UCSD-AML1 (cell line): ENCODE measurements around the gene ADGRA1.
A peak's percentile ranks its signal among the peaks of the same experiment; 100 is the strongest.

Experiments used
- DNase-seq: peaks from one replicate; lab custom pipeline; 2025; ENCODE audit not compliant: unreplicated experiment; lab: John Stamatoyannopoulos, UW

ADGRA1 gene

GRCh38 chr10:133075346-133076137, 12.2 kb upstream of the ADGRA1 start:
- DNase-seq, result no peak

GRCh38 chr10:133076274-133077038, 11.3 kb upstream of the ADGRA1 start:
- no peak for DNase-seq

GRCh38 chr10:133079836-133080682, 7.7 kb upstream of the ADGRA1 start:
- DNase-seq, result no peak

DNA sequence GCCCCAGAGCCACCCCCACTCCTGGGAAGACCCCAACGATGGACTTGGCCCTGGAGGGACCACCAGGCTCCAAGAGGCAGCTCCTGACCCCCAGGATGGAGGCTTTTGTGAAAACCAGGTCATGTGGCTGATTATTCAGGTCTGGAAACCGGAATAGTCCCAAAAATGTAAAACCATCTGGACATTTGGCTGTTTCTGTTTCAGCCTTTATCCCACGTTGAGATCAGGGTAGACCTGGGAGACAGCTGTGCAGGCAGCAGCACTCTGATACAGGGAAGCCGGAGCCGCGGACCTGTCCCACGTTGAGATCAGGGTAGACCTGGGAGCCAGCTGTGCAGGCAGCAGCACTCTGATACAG, 7.1 kb upstream of the ADGRA1 start:
- no peak for DNase-seq

DNA sequence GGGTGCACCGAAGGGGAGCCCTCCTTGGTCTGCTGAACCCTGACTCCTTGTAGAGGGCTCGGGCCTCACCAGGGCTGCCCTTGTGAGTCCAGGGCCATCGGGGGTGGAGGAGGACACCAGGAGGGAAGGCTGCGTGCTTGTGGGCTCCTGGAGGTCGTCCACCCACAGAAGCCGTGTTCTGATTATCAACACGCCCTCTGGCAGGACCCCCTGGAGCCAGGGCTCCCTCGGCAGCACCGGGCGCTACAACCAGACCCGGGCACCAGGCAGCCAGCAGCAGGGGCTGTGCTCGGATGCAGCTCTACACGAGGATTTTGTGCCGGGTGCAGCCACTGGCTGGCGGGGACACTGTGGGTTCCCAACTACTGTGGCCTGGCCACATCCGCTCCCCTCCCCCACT, 6.1 kb upstream of the ADGRA1 start:
- DNase-seq, result no peak

DNA sequence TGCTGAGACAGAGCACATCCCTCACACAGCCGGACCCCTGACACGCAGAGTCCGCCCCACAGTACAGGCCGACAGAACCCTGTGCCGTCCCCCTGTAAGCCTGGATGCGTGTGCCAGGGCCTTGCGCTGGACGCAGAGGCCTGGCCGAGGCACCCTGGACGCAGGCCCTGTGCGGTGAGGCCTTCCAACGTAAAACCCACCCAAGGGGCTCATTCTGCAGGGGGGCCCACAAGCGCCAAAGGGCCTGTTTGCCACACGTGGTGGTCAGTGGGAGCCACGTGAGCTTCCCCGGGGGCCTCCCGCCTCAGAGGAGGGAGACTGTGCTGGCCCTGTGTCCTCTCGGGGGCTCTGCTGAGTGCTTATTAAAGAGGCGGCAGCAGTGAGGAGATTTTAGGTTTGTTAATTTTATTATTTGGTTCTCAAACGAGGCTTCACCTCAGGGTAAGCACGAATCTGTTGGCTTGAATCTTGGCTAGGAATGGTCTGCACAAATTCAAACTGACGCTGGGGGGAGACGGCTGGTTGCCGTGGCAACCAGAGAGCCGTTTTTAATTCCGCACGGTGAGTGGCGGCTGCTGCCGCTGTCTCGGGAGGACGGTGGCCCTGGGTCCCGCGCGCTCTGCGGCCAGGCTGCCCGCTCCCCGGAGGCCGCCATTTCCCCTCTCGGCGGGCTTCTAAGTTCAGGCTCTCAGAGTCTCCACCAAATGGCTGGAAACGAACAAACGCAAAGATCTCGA, 4.9 kb upstream of the ADGRA1 start:
- DNase-seq, result no peak

DNA sequence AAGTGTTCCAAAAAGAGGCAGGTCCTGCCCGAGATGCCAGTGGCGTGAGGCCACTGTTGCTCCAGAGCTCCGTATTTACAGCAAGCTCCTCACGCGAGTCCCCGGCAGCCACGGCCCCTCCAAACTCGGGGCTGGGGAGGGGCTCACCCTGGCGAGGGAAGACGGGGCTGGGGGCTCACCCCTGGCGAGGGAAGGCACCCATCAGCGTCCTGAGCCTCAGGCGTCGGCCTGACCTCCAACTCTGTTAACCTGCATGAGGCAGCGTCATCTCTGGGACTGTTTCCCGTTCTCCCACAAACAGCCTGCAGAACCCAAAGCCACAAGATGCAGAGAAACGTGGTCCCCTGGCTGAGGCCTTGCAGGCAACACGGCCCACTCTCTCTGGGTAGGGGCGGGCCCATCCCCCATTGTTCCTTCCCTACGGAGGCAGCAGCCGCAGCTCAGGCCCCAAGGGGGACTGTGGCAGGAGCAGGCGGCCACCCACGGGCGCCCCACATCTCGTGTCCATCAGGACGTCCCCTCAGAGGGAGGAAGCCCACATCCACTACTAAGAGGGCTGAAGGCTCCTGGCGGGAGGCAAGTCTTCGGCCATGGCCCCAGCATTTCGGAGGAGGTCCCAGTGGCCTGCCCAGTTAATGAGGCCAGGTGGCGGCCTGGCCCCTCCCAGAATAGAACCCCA, 4.2 kb upstream of the ADGRA1 start:
- DNase-seq, result no peak

DNA sequence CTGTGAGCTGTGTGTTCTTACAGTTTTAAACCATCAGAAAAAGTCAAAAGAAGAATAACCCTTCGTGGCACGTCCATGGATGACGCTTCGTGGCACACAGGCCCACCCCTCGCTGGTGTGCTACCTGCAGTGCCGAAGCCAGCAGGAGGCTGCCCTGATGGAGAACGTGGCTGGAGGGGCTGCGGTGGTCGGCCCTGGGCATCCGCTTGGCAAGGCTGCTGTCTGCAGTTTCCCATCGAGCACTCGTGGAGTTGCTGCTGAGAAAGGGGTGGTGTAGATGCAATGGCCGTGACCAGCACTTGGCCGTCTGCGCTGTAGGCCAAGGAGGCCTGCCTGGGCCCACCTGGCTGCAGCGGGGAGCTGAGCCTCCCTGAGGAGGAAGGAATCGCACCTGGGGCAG, 3.2 kb upstream of the ADGRA1 start:
- no peak for DNase-seq

GRCh38 chr10:133085251-133086125, 2.2 kb upstream of the ADGRA1 start:
- DNase-seq, result peak; percentile 43

DNA sequence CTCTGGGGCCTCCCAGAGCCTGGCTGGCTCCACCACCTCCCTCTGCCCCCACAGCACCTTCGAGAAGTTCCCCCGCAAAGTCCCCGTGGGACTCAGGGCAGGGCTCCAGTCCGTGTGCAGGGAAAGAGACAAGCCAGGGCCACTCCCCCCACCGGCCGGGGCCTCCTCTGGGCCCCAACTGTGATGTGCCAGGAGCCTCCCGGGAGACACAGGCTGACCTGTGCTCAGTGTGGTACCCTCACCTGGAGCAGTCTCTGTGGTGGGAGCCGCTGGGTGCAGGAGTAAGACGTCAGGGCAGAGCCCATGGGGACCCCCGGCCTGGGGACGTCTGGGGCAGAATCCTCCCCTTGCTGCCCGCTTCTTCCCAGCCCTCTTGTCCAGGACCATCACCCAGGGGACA, 1.5 kb upstream of the ADGRA1 start:
- DNase-seq, result no peak

- DNase-seq, result no peak
Measured at GRCh38 chr10:133087045-133087678, 562 bp upstream of the ADGRA1 start.

DNA sequence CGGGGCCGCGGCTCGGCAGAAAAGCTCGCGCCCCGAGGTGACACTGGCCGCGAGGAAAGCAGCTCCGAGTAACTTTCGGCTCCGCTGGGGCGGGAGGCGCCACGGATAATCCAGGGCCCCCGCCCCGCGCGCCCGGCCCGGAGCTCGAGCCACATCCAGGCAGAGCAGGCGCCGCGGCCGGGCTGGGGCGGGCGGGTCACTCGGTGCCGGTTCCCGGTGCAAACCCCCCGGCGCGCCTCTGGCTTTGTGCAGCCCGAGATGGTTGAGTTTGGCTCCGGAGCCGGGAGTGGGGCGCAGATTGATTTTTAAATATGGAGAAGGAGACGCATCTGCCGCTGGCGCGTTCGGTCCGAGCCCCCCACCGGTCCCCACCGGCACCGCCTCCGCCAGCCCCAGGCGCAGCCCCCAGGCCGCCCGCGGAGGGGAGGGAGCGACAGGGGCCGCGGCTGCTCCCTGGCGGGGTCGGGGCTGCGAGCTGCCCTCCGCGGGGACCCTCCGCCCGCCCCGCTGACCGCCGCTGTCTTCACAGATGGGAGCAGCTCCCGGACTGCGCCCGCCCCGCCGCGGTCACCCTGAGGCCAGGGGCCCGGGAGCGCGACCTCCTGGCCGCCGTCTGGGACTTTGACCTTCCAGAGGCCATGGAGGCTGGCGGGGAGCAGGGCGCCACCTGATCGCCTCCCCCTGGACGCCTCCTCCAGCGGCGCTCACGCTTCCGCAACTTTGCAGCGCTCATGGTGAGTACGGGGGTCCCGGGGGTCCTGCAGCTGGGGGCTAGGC, 643 bp downstream of the ADGRA1 start:
- DNase-seq, result no peak

DNA sequence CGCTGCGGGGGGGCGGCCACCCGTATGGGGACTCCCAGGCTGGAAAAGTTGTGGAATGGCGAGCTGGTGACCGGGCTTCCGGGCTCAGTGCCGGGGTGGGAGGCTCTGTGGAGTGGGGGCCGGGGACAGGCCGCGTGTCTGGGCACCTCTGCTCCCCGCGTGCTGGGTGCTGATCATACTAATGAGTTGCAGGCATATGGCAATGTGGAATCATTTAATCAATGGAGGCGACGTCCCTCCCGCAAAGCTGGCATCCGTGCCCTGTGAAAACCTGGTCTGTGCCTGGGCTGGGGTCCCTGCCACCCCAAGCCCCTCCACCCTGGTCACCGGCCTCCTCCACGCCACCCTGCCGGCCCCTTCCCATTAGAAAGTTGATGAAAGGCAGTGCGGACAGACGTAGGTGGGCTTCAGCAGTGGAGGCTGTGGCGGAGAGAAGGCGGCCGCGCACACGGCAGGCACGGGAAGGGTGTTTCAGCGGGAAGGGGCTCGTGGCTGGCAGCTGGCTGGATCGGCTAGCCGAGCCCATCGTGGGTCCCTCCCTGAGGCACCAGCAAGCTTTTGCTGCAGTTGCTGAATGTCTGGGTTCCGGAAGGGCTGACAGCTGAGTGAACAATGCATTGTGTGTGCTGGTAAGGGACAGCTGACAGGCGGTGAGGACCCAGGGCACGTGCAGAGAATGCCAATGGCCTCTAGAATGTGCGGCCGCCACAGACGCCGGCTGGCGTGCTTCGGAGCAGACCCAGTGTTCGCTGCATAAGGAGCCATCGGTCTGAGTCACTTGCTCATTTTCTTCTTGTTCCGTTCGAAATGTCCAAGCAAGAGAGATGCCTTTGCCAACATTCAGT, 1.5 kb downstream of the ADGRA1 start:
- no peak for DNase-seq

DNA sequence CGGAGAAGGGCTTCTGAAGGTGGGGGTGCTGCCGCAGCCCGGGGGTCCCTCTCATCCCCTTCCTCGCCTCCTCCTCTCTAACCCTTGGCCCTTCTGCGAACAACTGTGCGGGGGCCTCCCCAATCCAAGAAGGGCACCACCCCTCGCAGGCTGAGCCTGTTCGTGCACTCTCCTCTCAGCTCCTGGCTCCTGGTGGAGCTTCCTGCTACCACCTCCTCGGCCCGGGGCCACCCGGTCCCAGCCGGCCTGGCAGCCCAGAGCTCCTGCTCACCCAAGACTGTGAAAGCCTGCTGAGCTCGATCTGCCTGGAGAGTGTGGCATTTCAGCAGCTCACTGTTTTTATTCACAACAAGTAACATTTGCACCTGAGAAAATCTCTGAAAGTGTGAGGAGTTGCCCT, 2.4 kb downstream of the ADGRA1 start:
- DNase-seq, result no peak

DNA sequence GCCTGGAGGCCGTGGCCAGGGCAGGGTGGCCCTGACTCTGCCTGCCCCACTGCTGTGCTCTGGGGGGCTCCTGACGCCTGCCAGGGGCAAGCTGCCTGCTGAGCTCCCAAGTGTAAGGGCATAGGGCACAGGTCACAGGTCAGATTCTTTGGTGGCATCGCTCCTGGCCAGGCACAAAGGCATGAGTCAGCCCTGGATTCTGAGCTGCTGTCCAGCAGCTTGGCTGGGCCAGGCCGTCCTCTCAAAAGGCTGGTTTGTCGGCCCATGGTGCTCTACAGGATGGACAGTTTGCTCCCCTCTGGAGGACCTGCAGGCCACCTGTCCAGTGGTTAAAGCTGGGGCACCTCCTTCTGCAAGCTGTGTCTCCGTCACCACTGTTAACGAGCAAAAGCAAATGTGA, 2.9 kb downstream of the ADGRA1 start:
- no peak for DNase-seq

DNA sequence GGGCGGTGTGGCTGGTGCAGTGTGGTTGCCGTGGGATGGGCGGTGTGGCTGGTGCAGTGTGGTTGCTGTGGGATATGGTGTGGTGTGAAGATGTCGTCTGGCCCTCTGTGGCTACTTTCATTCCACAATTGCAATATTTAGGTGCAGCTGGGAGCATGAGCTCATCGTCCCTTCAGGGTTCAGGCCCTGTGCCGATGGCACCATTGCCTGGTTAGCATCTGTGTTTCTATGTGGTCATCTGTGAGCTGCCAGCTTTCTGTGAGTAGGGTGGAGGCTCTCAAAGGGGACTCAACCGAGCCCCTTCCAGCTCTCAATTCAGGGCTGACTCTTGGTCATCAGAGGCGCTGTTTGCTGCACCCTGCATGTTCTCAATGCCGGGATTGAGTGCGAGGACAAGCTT, 3.6 kb downstream of the ADGRA1 start:
- DNase-seq, result no peak

- DNase-seq, result no peak
Measured at GRCh38 chr10:133093291-133093690, 5.6 kb downstream of the ADGRA1 start.
